HG03060 (cell line): ENCODE measurements around the gene MZB1.
"Not testable (repeated sequence)": the region's sequence is repeated elsewhere in the genome, so short reads cannot be mapped to it uniquely, and the experiment has no call there.

Experiments used
- ATAC-seq: cut with Tn5 transposase; IDR thresholded peaks from one replicate; pipeline ENCODE4 v1.9.1; 2021; ENCODE audit warnings: low read depth, moderate number of reproducible peaks; ENCODE audit not compliant: unreplicated experiment

The MZB1 gene

GRCh38 chr5:139410993-139411828, 21.5 kb upstream of the MZB1 start:
- no peak for ATAC-seq

- no peak for ATAC-seq
Observed at GRCh38 chr5:139410121-139410992, 20.6 kb upstream of the MZB1 start.

GRCh38 chr5:139409116-139409515, 19.4 kb upstream of the MZB1 start:
- not testable (repeated sequence) for ATAC-seq

- ATAC-seq: no peak
Observed at GRCh38 chr5:139408191-139408590, 18.5 kb upstream of the MZB1 start.

GRCh38 chr5:139407517-139407916, 17.8 kb upstream of the MZB1 start:
- no peak for ATAC-seq

- no peak for ATAC-seq
Observed at GRCh38 chr5:139406963-139407362, 17.2 kb upstream of the MZB1 start.

GRCh38 chr5:139404484-139404840, 14.7 kb upstream of the MZB1 start:
- ATAC-seq: no peak

- peak; percentile 59 for ATAC-seq
Observed at GRCh38 chr5:139403787-139404483, 14.2 kb upstream of the MZB1 start, which contains the start of gene SPATA24. SPATA24 (minus strand) TSS chr5:139404089; CDS start chr5:139404060, 29 bp downstream.

- no peak for ATAC-seq
Observed at GRCh38 chr5:139403418-139403786, 13.7 kb upstream of the MZB1 start.

GRCh38 chr5:139402561-139403158, 12.9 kb upstream of the MZB1 start:
- no peak for ATAC-seq

GRCh38 chr5:139401546-139401945, 11.8 kb upstream of the MZB1 start:
- ATAC-seq: no peak

GRCh38 chr5:139399501-139400121, 9.9 kb upstream of the MZB1 start:
- ATAC-seq: no peak

GRCh38 chr5:139397921-139398320, 8.2 kb upstream of the MZB1 start:
- no peak for ATAC-seq

- ATAC-seq: no peak
Observed at GRCh38 chr5:139396691-139397090, 7.0 kb upstream of the MZB1 start.

GRCh38 chr5:139395844-139396640, 6.3 kb upstream of the MZB1 start:
- ATAC-seq: no peak

GRCh38 chr5:139394654-139395566, 5.2 kb upstream of the MZB1 start, which contains the start of gene PROB1:
PROB1 (minus strand) TSS chr5:139395104; CDS start chr5:139395081, 23 bp downstream.
- ATAC-seq: no peak

GRCh38 chr5:139394123-139394653, 4.5 kb upstream of the MZB1 start:
- no peak for ATAC-seq
